Measurements from ENCODE around the gene MTX3.

MTX3 gene

GRCh38 chr5:79982136-79982535 is 8.9 kb downstream of the MTX3 start:
- no peak for DNase-seq

GRCh38 chr5:79976759-79977515 is 14.1 kb downstream of the MTX3 start:
- no peak for DNase-seq

- DNase-seq: no peak
Observed at GRCh38 chr5:79975422-79975821, 15.6 kb downstream of the MTX3 start.

DNA sequence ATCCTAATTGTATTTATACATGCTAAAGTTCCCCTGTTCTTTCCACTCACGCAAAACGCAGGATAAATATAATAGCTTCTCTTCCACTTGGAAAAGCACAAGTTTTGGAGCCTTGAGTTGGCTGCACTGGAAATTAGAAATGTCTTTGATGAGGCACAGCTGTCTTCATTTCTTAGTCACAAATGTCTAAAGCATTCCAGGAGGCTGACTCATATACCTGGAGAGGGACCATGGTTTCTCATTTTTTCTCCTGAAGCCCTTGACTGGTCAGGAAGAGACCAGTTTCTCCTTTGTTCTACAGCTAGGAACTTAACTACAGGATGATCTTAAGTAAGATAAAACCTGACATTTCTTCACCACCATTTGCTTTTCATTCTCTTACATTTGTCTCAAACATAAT is 16.2 kb downstream of the MTX3 start:
- DNase-seq: no peak

- no peak for DNase-seq
Observed at GRCh38 chr5:79973996-79974395, 17.1 kb downstream of the MTX3 start.

- peak; percentile 44 for DNase-seq
Observed at GRCh38 chr5:79973511-79973910, 17.6 kb downstream of the MTX3 start.

DNA sequence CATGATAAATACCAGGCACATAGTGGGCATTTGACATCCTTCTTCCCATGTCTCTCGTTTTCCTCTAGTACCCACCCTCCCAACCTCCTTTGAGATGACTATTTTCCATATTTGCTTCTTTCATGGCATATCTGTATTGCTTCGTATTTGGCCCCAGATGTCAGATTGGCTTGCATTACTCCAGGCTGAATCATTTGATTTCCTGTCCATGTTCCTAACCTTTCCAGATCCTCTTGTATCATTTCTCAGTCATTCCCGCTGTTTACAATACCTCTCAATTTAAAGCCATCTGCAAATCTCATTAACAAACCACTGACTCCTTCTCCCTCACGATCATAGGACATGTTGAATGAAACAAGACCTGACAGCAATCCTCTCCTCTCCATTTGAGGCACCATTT is 19.9 kb downstream of the MTX3 start:
- DNase-seq: no peak

DNA sequence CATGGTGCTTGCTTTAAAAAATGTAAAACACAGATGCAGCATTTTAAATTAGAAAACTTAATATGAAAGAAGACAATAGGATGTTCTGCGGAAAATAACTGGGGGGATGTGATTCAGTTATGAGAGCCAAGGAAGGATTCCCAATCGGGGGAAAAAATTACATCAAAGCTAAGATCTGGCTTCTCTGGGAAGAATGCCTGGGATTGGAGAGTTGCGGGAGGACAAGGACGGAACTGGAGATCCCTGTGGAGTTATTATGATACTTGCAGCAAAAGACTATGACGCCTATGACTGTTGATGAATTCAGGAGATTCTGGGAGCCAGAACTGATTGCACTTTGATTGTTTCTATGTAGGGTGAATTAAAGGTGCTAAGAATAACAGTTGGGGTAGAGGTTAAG is 24.6 kb downstream of the MTX3 start:
- no peak for DNase-seq

- DNase-seq: no peak
Observed at GRCh38 chr5:79964136-79964535, 26.9 kb downstream of the MTX3 start.

- DNase-seq: no peak
Observed at GRCh38 chr5:79963261-79964061, 27.6 kb downstream of the MTX3 start.

- DNase-seq: peak; percentile 9
Observed at GRCh38 chr5:79962575-79963222, 28.4 kb downstream of the MTX3 start.

- DNase-seq: peak; percentile 30
Observed at GRCh38 chr5:79961716-79962574, 29.1 kb downstream of the MTX3 start.

- no peak for DNase-seq
Observed at GRCh38 chr5:79959407-79959806, 31.7 kb downstream of the MTX3 start.

DNA sequence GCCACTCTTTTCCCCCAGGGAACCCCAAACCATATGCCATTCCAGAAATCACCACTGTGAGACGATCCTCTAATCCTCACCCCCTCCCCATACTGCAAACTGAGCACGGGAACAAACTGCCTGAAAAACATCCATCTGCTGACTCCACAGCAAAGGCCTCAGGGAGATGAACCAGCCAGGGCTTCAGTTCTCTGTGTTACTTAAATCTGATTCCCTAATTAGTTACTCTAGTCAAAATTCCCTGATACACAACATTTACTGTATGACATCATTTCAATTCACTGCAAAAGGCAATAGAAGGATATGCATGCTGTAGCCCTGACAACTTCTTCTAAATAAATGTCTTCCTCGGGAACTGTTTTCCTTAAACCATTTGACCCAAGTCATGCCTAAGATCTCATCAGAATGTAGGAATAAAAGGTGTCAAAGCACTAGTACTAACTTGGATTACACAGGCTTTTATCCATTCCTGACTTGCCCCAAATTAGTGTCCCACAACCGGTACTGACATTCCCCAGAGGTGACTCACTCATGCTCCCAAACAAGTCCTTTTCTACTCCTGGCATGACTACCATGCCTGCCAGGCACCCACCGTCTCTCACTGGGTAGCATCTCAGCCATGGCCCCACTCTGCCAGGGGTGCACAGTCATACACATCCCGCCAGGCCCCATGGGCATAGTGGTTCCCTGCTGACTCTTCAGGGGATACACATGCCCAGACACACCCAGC is 35.0 kb downstream of the MTX3 start:
- no peak for DNase-seq

GRCh38 chr5:79955356-79955895 is 35.6 kb downstream of the MTX3 start:
- DNase-seq: no peak

GRCh38 chr5:79954620-79955019 is 36.4 kb downstream of the MTX3 start:
- no peak for DNase-seq

- no peak for DNase-seq
Observed at GRCh38 chr5:79947567-79947966, 43.5 kb downstream of the MTX3 start.

DNA sequence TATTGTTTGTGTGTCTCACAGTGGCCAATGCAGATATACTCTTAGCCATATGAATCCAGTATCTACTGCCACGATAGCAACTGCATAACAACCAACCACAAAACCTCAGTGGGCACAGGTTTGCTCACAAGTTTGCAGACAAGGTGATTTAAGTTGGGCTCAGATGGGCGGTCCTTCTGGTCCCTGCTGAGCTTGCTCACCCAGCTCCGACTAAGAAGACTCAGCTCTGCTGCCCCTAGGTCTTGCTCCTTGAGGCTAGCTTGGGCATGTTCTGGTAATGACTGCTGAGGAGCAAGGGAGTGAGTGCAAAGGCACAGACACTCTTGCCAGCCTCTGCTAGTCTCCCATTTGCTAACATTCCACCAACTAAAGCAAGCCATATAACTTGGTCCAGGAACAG is 52.6 kb downstream of the MTX3 start:
- no peak for DNase-seq

- no peak for DNase-seq
Observed at GRCh38 chr5:79936646-79937216, 54.3 kb downstream of the MTX3 start.

DNA sequence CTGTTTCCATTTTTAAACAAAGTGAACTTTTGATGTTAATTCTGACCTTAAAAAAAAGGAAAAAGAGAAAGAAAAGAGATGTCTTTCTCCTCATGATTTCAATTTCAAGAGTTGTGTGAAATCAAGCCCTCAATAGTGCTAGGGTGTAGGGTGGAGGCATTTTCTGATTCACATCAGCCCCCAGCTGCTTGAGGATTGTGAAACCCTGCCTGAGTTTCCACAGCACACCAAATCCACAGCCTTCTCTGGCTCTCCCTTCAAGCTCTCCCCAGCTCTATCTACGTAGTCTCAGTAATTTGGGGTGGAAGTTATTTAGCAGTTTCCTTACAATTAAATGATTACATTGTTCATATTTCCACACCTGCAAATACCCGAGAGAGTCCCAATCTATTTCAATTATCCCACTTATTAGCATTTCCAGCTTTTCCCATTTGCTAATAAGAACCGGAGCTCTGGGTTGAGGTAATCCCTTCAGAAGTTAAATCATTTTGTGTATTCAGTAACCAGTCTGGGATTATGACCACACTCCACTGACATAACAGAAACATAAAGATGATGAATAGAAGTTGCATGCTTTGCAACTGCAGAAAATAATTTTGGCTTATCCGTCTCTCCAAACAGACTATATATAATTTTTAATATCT is 54.9 kb downstream of the MTX3 start:
- DNase-seq: no peak

GRCh38 chr5:79934681-79935080 is 56.4 kb downstream of the MTX3 start:
- DNase-seq: no peak

Data from eye (tissue), 1 donor.